GM12878 (cell line): ENCODE results near the gene ALCAM. TPM values are rescaled to one million over a fixed set of nuclear protein-coding genes. Genes with fewer than 3 reads are reported as not detected.

Experiments used
- BHLHE40 ChIP-seq, 2 experiments: fragments of 450-650 bp in 1 of 2; IDR thresholded peaks; 2 replicates each; pipeline ENCODE4 v1.6.1; 2011 to 2017; ENCODE audit warnings: low read depth in 2 of 2, borderline replicate concordance in 1 of 2, improper control_type of control experiment in 1 of 2, low read length in 1 of 2, mild to moderate bottlenecking in 1 of 2
- CBFB ChIP-seq: IDR thresholded peaks from 2 replicates; pipeline ENCODE4 v1.6.1; 2016; ENCODE audit warnings: antibody characterized with exemption, low read depth
- CBX5 ChIP-seq: sonication (generic); IDR thresholded peaks from 2 replicates; pipeline ENCODE4 v1.6.1; 2016; ENCODE audit warnings: low read depth, moderate library complexity, mild to moderate bottlenecking, inconsistent platforms
- CREB1 ChIP-seq: IDR thresholded peaks from 2 replicates; pipeline ENCODE4 v1.6.1; 2012; ENCODE audit warnings: low read depth, mild to moderate bottlenecking, inconsistent platforms
- E2F4 ChIP-seq: IDR thresholded peaks from 2 replicates; pipeline ENCODE4 v1.6.1; 2012; ENCODE audit warnings: low read depth, low read length, improper control_type of control experiment
- GABPA ChIP-seq: IDR thresholded peaks from 2 replicates; pipeline ENCODE4 v1.6.1; 2014; ENCODE audit warnings: antibody characterized with exemption, low read depth, mild to moderate bottlenecking, inconsistent platforms
- GATAD2B ChIP-seq: fragments of 450-650 bp; conservative IDR thresholded peaks from 2 replicates; pipeline ENCODE4 v1.6.1; 2017; ENCODE audit warnings: low read depth, mild to moderate bottlenecking, moderate library complexity
- HDAC6 ChIP-seq: fragments of 200-600 bp; sonication (generic); IDR thresholded peaks from one replicate; pipeline ENCODE4 v1.8.0; 2017; ENCODE audit warnings: antibody characterized with exemption; ENCODE audit not compliant: unreplicated experiment
- HDGF ChIP-seq: fragments of 450-650 bp; IDR thresholded peaks from 2 replicates; pipeline ENCODE4 v1.6.1; 2016; ENCODE audit warnings: antibody characterized with exemption
- IKZF1 ChIP-seq: fragments of 450-650 bp; conservative IDR thresholded peaks from 2 replicates; pipeline ENCODE4 v1.6.1; 2017; ENCODE audit warnings: antibody characterized with exemption, mild to moderate bottlenecking
- JUNB ChIP-seq: IDR thresholded peaks from 2 replicates; pipeline ENCODE4 v1.6.1; 2016; ENCODE audit warnings: antibody characterized with exemption, mild to moderate bottlenecking
- LARP7 ChIP-seq: fragments of 450-650 bp; IDR thresholded peaks from 2 replicates; pipeline ENCODE4 v1.6.1; 2017; ENCODE audit warnings: mild to moderate bottlenecking
- MXI1 ChIP-seq: fragments of 150-350 bp; IDR thresholded peaks from 2 replicates; pipeline ENCODE4 v1.6.1; 2011; ENCODE audit warnings: low read depth, mild to moderate bottlenecking, inconsistent platforms, low read length, improper control_type of control experiment
- NBN ChIP-seq: fragments of 450-650 bp; IDR thresholded peaks from 2 replicates; pipeline ENCODE4 v1.6.1; 2016
- NFYA ChIP-seq: IDR thresholded peaks from 2 replicates; pipeline ENCODE4 v1.6.1; 2011; ENCODE audit warnings: low read depth, mild to moderate bottlenecking, low read length, improper control_type of control experiment, borderline replicate concordance
- NFYB ChIP-seq: IDR thresholded peaks from 2 replicates; pipeline ENCODE4 v1.6.1; 2011; ENCODE audit warnings: low read depth, mild to moderate bottlenecking, low read length, improper control_type of control experiment, moderate library complexity; ENCODE audit not compliant: insufficient read depth
- POLR2A ChIP-seq: IDR thresholded peaks from 2 replicates; pipeline ENCODE4 v1.6.1; 2011; ENCODE audit warnings: low read depth, mild to moderate bottlenecking, low read length
- RAD21 ChIP-seq: IDR thresholded peaks from 2 replicates; pipeline ENCODE4 v1.6.1; 2011; ENCODE audit warnings: mild to moderate bottlenecking, low read depth, low read length, moderate library complexity; ENCODE audit not compliant: insufficient read depth
- RELB ChIP-seq: fragments of 450-650 bp; IDR thresholded peaks from 2 replicates; pipeline ENCODE4 v1.6.1; 2017; ENCODE audit warnings: low read depth, mild to moderate bottlenecking, moderate library complexity
- RUNX3 ChIP-seq: IDR thresholded peaks from 2 replicates; pipeline ENCODE4 v1.6.1; 2012; ENCODE audit warnings: low read length, inconsistent platforms
- SMAD5 ChIP-seq: IDR thresholded peaks from 2 replicates; pipeline ENCODE4 v1.6.1; 2016; ENCODE audit warnings: antibody characterized with exemption, low read depth
- SMC3 ChIP-seq: IDR thresholded peaks from 2 replicates; pipeline ENCODE4 v1.6.1; 2011; ENCODE audit warnings: low read length, improper control_type of control experiment, borderline replicate concordance
- SPI1 ChIP-seq: IDR thresholded peaks from 2 replicates; pipeline ENCODE4 v1.6.1; 2011; ENCODE audit warnings: low read depth, mild to moderate bottlenecking, low read length, moderate library complexity, borderline replicate concordance; ENCODE audit not compliant: insufficient read depth
- TAF1 ChIP-seq: IDR thresholded peaks from 2 replicates; pipeline ENCODE4 v1.6.1; 2011; ENCODE audit warnings: mild to moderate bottlenecking, low read depth, low read length, borderline replicate concordance
- TCF3 ChIP-seq: IDR thresholded peaks from 2 replicates; pipeline ENCODE4 v1.6.1; 2012; ENCODE audit warnings: low read depth, mild to moderate bottlenecking, low read length, borderline replicate concordance; ENCODE audit not compliant: insufficient read depth
- ZNF687 ChIP-seq: fragments of 450-650 bp; IDR thresholded peaks from 2 replicates; pipeline ENCODE4 v1.6.1; 2017; ENCODE audit warnings: mild to moderate bottlenecking, moderate library complexity
- polyA plus RNA-seq, 11 experiments: library from polyadenylated mRNA; depleted of rRNA in 4 of 11; unstranded in 6 of 11; stranded (reverse) in 5 of 11; fragments of >200 nt; fragmentation: Nextera tagmentation in 4 of 11; fragmentation: Illumina TruSeq in 1 of 11; extraction: Ambion mirVana in 4 of 11; extraction: Trizol in 1 of 11; gene quantifications; 1 replicate in 1 of 11; 2 replicates in 10 of 11; pipeline versions ENCODE4 v1.2.1 to v1.2.3, GENCODE V29; 2011 to 2016; ENCODE audit warnings: inconsistent platforms in 2 of 11, missing spikeins in 2 of 11, low read depth in 1 of 11
- total RNA-seq, 4 experiments: library from RNA; depleted of rRNA in 3 of 4; stranded (reverse); fragments of >200 nt in 3 of 4; fragmentation: Illumina TruSeq in 1 of 4; extraction: Trizol in 1 of 4; gene quantifications; 2 replicates each; pipeline versions ENCODE4 v1.2.1 to v1.2.3, GENCODE V29; 2013 to 2021

The ALCAM gene
- total and polyA plus RNA-seq, 10 of the 15 experiments (the other 5 are each of a cell fraction or from before 2014, with no cell fraction given): 12.2 to 54.2 (median 32.6) TPM

- TF ChIP-seq SPI1 (0 out of 2 replicates have a peak, but pooled peaks have one; percentile 8), RUNX3 (peak; percentile 54), HDAC6 (no peak), GATAD2B (0 out of 2 replicates have a peak, but pooled peaks have one; percentile 40), RAD21 (peak; percentile 86), IKZF1 (peak; percentile 88), CBFB (peak; percentile 59; the same call in 1 of the 2 replicates), HDGF (0 out of 2 replicates have a peak, but pooled peaks have one; percentile 45), TAF1 (no peak), RELB (peak; percentile 59; the same call in 1 of the 2 replicates), JUNB (no peak), BHLHE40 (IDR thresholded peaks at IDR 0.05; ENCODE audit: borderline replicate concordance in 1 of 2, low read depth in 2 of 2, low read length in 1 of 2) (peak in 1 of 2 experiments; percentile 79; a peak in 2 of 4 replicates), ZNF687 (peak; percentile 62), NBN (peak; percentile 72), E2F4 (no peak), MXI1 (peak; percentile 51), GABPA (no peak), SMC3 (peak; percentile 30; the same call in 1 of the 2 replicates), TCF3 (peak; percentile 74; the same call in 1 of the 2 replicates), NFYA (no peak), POLR2A (peak; percentile 82), CREB1 (peak; percentile 45), CBX5 (peak; percentile 44; the same call in 1 of the 2 replicates), SMAD5 (no peak), LARP7 (no peak), NFYB (peak; percentile 43; the same call in 1 of the 2 replicates)
Measured at GRCh38 chr3:105366326-105367062, at the start of gene ALCAM (continued).
